GM21447 (cell line): ENCODE results near the gene NUDT14.

ENCODE experiments used
- ATAC-seq: cut with Tn5 transposase; IDR thresholded peaks from one replicate; pipeline ENCODE4 v1.9.1; 2021; ENCODE audit not compliant: unreplicated experiment

The NUDT14 gene

GRCh38 chr14:105180592-105181548 is at the start of gene NUDT14:
Gene NUDT14, minus strand, starts transcription at chr14:105181312. Its CDS starts 103 bp downstream, at chr14:105181209.
- ATAC-seq = no peak

- ATAC-seq = no peak
These were observed 48.1 kb upstream of the NUDT14 start for GRCh38 chr14:105229099-105229655.

GRCh38 chr14:105228562-105228961 is 47.5 kb upstream of the NUDT14 start:
- no peak for ATAC-seq

- ATAC-seq = no peak
These were observed 46.2 kb upstream of the NUDT14 start for GRCh38 chr14:105227346-105227745.

GRCh38 chr14:105226198-105226597 is 45.1 kb upstream of the NUDT14 start:
- ATAC-seq = no peak

- no peak for ATAC-seq
These were observed 43.9 kb upstream of the NUDT14 start for GRCh38 chr14:105224845-105225570.

GRCh38 chr14:105223770-105224544 is 42.8 kb upstream of the NUDT14 start:
- no peak for ATAC-seq

- no peak for ATAC-seq
These were observed 42.1 kb upstream of the NUDT14 start for GRCh38 chr14:105223260-105223659.

GRCh38 chr14:105221598-105222178 is 40.6 kb upstream of the NUDT14 start:
- ATAC-seq = no peak

- no peak for ATAC-seq
These were observed 39.8 kb upstream of the NUDT14 start for GRCh38 chr14:105220699-105221597.

GRCh38 chr14:105219753-105220152 is 38.6 kb upstream of the NUDT14 start:
- no peak for ATAC-seq

GRCh38 chr14:105219043-105219612 is 38.0 kb upstream of the NUDT14 start:
- ATAC-seq = no peak

- ATAC-seq = no peak
These were observed 37.5 kb upstream of the NUDT14 start for GRCh38 chr14:105218611-105219010.

- ATAC-seq = no peak
These were observed 36.7 kb upstream of the NUDT14 start for GRCh38 chr14:105217774-105218173.

- ATAC-seq = no peak
These were observed 35.6 kb upstream of the NUDT14 start for GRCh38 chr14:105216490-105217247.

GRCh38 chr14:105215602-105216001 is 34.5 kb upstream of the NUDT14 start:
- no peak for ATAC-seq

- no peak for ATAC-seq
These were observed 33.3 kb upstream of the NUDT14 start for GRCh38 chr14:105214324-105214915.

- ATAC-seq = no peak
These were observed 32.2 kb upstream of the NUDT14 start for GRCh38 chr14:105213361-105213760.
